Measurements from ENCODE around the gene SOS2. TPM values are rescaled to one million over a fixed set of nuclear protein-coding genes. Genes with fewer than 3 reads are reported as not detected.
A peak's percentile ranks its signal among the peaks of the same experiment; 100 is the strongest.

SOS2 gene
- total and polyA plus RNA-seq, 10 donors = 6.7 to 68.8 (median 48.2) TPM

- TF ChIP-seq POLR2AphosphoS5 (IDR thresholded peaks at IDR 0.05) (no peak), CTCF (IDR thresholded peaks at IDR 0.05 in 8 of 11, conservative IDR thresholded peaks at IDR 0.05 in 3 of 11) (no peak), POLR2A (IDR thresholded peaks at IDR 0.05) (no peak)
- DNase-seq = no peak
- 17 to 38% (median 23%) methylated on average over 1 of the region's 1 CpG for WGBS, 5 donors
- H3K4me3 ChIP-seq = peak overlapping the region in 1 of 8 donors; percentile 32
- intact Hi-C loops (cut with DNase I; ENCODE audit: low total_unique reads) = loop anchor here (10.0 kb wide), 1 partner anchor 51 kb away; no protein-coding TSS in a partner anchor
- H3K9me3 ChIP-seq = no peaks in the 10 kb centered on the region
- H3K27me3 ChIP-seq (replicated peaks in 1 of 7) = no peaks in the 10 kb centered on the region
- H3K27ac ChIP-seq = peak overlapping the region; percentile 52 to 89 (median 79)
- H3K4me1 ChIP-seq = peaks cover 12 to 75% (median 33%) of the 10 kb centered on the region in 6 donors
- peaks cover 0 to 30% (median 0%) of the 10 kb centered on the region in 6 donors for H3K36me3 ChIP-seq
Observed at GRCh38 chr14:50095895-50096294, 135.5 kb downstream of the SOS2 start.

DNA sequence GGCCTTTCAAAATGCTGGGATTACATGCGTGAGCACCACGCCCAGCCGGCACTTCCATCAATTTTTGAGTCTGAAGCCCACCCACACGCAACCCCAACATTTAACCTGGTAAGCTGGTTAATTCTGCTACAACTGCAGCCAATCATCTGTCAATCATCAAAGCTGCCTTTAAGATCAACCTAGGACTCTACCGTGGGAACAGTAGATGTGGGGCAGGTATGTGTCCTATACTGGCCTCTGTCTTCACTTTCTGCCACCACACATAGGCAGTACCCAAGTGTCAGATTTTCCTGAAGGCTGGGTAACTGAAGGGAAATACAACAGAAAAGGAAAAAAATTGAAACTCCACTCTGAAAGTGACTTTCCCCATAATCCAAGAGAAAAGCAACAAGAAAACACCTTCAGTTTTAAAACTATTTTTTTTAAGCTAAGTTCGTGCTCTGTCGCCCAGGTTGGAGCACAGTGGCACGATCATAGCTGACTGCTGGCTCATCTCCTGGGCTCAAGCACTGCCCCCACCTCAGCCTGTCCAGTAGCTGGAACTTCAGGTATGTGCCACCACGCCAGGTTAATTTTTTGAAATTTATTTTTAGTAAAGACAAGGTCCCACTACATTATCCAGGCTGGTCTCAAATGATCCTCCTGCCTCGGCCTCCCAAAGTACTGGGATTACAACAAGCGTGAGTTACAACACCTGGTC, 137.2 kb downstream of the SOS2 start:
- intact Hi-C loops (cut with DNase I; ENCODE audit: low total_unique reads) = loop anchor here (10.0 kb wide), 1 partner anchor 49 kb away; no protein-coding TSS in a partner anchor
- peaks cover 12 to 74% (median 33%) of the 10 kb centered on the region in 6 donors for H3K4me1 ChIP-seq
- no peak for DNase-seq
- H3K36me3 ChIP-seq = peaks cover 0 to 26% (median 0%) of the 10 kb centered on the region in 6 donors
- no peak overlapping the region for H3K27ac ChIP-seq
- 91 to 98% (median 96%) methylated on average over 11 of the region's 11 CpGs for WGBS, 5 donors
- TF ChIP-seq POLR2A (IDR thresholded peaks at IDR 0.05) (no peak), CTCF (IDR thresholded peaks at IDR 0.05 in 8 of 11, conservative IDR thresholded peaks at IDR 0.05 in 3 of 11) (no peak), POLR2AphosphoS5 (IDR thresholded peaks at IDR 0.05) (no peak)
- no peaks in the 10 kb centered on the region for H3K9me3 ChIP-seq
- H3K27me3 ChIP-seq (replicated peaks in 1 of 7) = no peaks in the 10 kb centered on the region
- no peak overlapping the region for H3K4me3 ChIP-seq

GRCh38 chr14:50093496-50093895, 137.9 kb downstream of the SOS2 start:
- intact Hi-C loops (cut with DNase I; ENCODE audit: low total_unique reads) = loop anchor here (10.0 kb wide), 1 partner anchor 49 kb away; no protein-coding TSS in a partner anchor
- Histone ChIP-seq H3K27me3 (replicated peaks in 1 of 7) (no peaks in the 10 kb centered on the region), H3K4me1 (peaks cover 12 to 81% (median 33%) of the 10 kb centered on the region in 6 donors), H3K36me3 (peaks cover 0 to 33% (median 0%) of the 10 kb centered on the region in 6 donors), H3K9me3 (no peaks in the 10 kb centered on the region), H3K4me3 (no peak overlapping the region), H3K27ac (peak overlapping the region in 1 of 8 donors; percentile 46)
- 43 to 90% (median 88%) methylated on average over 1 to 2 of the region's 2 CpGs for WGBS, 5 donors
- no peak for DNase-seq
- TF ChIP-seq CTCF (IDR thresholded peaks at IDR 0.05 in 8 of 11, conservative IDR thresholded peaks at IDR 0.05 in 3 of 11) (no peak), POLR2A (IDR thresholded peaks at IDR 0.05) (no peak), POLR2AphosphoS5 (IDR thresholded peaks at IDR 0.05) (no peak)

DNA sequence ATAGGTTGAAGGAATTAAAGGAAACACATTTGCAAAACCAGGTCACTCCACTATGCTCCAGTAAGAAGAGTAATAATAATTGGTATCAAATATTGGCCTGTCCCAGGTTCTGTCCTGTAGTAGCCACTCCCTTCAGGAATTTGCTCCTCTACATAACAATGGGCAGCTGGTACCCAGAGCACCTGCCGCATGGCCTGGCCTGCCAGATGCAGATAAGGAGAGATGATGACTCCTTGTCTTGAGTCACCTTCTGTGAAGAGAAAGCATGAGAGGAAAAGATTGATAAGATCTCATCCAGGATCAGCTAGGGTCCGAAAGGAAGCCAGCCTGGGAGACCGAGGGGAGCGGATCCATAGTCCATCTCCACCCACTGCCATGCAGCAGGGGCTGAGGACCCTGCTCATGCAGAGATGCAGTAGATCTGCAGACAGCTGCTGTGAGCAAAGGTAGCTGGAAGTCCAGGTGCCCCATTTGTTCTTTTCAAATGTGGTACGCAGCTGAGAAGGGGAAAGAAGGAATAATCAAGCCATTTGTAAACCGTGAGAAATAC, 139.3 kb downstream of the SOS2 start:
- H3K4me1 ChIP-seq = peaks cover 18 to 91% (median 47%) of the 10 kb centered on the region in 6 donors
- H3K4me3 ChIP-seq = no peak overlapping the region
- peak overlapping the region in 4 of 8 donors; percentile 3 to 60 (median 32) for H3K27ac ChIP-seq
- 89 to 97% (median 94%) methylated on average over 6 of the region's 6 CpGs for WGBS, 5 donors
- no peaks in the 10 kb centered on the region for H3K27me3 ChIP-seq (replicated peaks in 1 of 7)
- H3K9me3 ChIP-seq = no peaks in the 10 kb centered on the region
- peaks cover 0 to 34% (median 0%) of the 10 kb centered on the region in 6 donors for H3K36me3 ChIP-seq
- no peak for DNase-seq
- TF ChIP-seq POLR2AphosphoS5 (IDR thresholded peaks at IDR 0.05) (no peak), POLR2A (IDR thresholded peaks at IDR 0.05) (no peak), CTCF (IDR thresholded peaks at IDR 0.05 in 8 of 11, conservative IDR thresholded peaks at IDR 0.05 in 3 of 11) (no peak)
- intact Hi-C loops (cut with DNase I; ENCODE audit: low total_unique reads) = loop anchor here (10.0 kb wide), 1 partner anchor 47 kb away; no protein-coding TSS in a partner anchor

All from spleen (tissue), 11 donors.